ENCODE data around the gene ABHD15. TPM values are rescaled to one million over a fixed set of nuclear protein-coding genes. Genes with fewer than 3 reads are reported as not detected.

ABHD15 gene
- total RNA-seq, 1 donor from 2014 or later, result 14.3 TPM

GRCh38 chr17:29571883-29572681 is 5.2 kb upstream of the ABHD15 start:
- H3K27ac ChIP-seq, result no peak overlapping the region
- no peak for ATAC-seq
- H3K4me1 ChIP-seq, result peaks cover 25% of the 10 kb centered on the region
- no peak for DNase-seq
- peaks cover 49% of the 10 kb centered on the region for H3K36me3 ChIP-seq
- TF ChIP-seq, protein P1, sequence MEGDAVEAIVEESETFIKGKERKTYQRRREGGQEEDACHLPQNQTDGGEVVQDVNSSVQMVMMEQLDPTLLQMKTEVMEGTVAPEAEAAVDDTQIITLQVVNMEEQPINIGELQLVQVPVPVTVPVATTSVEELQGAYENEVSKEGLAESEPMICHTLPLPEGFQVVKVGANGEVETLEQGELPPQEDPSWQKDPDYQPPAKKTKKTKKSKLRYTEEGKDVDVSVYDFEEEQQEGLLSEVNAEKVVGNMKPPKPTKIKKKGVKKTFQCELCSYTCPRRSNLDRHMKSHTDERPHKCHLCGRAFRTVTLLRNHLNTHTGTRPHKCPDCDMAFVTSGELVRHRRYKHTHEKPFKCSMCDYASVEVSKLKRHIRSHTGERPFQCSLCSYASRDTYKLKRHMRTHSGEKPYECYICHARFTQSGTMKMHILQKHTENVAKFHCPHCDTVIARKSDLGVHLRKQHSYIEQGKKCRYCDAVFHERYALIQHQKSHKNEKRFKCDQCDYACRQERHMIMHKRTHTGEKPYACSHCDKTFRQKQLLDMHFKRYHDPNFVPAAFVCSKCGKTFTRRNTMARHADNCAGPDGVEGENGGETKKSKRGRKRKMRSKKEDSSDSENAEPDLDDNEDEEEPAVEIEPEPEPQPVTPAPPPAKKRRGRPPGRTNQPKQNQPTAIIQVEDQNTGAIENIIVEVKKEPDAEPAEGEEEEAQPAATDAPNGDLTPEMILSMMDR (IDR thresholded peaks at IDR 0.05), result no peak
- intact Hi-C loops (cut with DNase I), result no loop called here
- no peaks in the 10 kb centered on the region for H3K27me3 ChIP-seq (ENCODE audit: low read depth)
- H3K9me3 ChIP-seq, result no peaks in the 10 kb centered on the region
- peak overlapping the region; percentile 42 for H3K4me3 ChIP-seq

DNA sequence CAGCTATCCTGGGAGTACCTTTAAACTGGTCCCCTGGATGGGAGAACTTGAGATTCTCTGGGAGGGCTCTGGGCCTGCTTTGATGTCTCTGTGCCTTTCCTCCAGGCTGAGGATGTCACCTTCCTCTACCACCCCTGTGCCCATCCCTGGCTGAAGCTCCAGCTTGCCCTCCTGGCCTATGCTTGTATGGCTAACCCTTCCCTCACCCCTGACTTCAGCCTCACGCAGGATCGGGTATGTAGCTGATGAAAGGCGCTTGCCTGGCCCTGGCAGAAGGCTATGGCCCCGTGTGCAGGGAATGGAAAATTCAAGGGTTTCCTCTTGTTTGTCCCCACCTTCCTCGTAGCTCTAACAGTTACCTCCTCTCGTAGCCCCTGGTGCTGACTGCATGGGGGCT is 4.6 kb upstream of the ABHD15 start:
- TF ChIP-seq, protein P1 (IDR thresholded peaks at IDR 0.05), result no peak
- intact Hi-C loops (cut with DNase I), result no loop called here
- Histone ChIP-seq H3K4me1 (peaks cover 27% of the 10 kb centered on the region), H3K27me3 (ENCODE audit: low read depth) (no peaks in the 10 kb centered on the region), H3K27ac (no peak overlapping the region), H3K4me3 (no peak overlapping the region), H3K36me3 (peaks cover 43% of the 10 kb centered on the region), H3K9me3 (no peaks in the 10 kb centered on the region)
- no peak for ATAC-seq
- DNase-seq, result no peak

- TF ChIP-seq, protein P1 (IDR thresholded peaks at IDR 0.05), result no peak
- intact Hi-C loops (cut with DNase I), result no loop called here
- Histone ChIP-seq H3K4me3 (no peak overlapping the region), H3K27ac (no peak overlapping the region), H3K27me3 (ENCODE audit: low read depth) (no peaks in the 10 kb centered on the region), H3K9me3 (no peaks in the 10 kb centered on the region), H3K36me3 (peaks cover 33% of the 10 kb centered on the region), H3K4me1 (peaks cover 37% of the 10 kb centered on the region)
- no peak for ATAC-seq
- no peak for DNase-seq
Observed at GRCh38 chr17:29570521-29570920, 3.7 kb upstream of the ABHD15 start.

DNA sequence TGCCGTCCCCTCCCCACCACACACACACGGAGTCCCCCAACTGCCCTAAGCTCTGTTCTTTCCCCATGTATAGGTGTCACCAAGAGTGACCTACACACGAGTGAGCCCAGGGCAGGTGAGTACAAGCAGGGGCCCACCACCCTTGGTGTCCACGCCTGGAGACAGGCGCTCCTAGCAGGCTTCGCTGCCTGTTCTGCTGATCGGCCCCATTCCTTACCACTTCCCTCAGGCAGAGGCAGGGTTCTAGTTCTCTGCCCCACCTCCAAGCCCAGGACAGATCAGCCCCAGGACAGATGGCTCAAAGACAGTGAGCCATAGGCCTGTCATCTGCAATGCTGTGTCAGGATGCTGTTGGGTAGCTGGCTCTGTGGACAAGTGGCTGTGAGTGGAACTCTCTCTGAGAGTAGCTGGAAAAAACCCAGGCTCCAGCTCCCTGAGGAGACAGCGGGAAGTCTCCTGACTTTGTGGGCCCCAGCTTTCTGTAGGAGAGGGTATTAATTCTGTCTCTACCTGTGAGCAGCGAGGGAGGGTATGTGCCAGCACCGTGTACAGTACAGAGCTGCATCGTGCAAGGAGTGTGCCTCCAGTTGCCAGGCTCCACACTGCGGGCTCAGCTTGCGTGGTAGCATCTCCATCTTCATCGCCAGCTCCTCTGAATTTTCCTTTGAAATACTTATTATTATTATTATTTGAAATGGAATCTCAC is 2.6 kb upstream of the ABHD15 start:
- no peaks in the 10 kb centered on the region for H3K9me3 ChIP-seq
- DNase-seq (no peak), ATAC-seq (no peak)
- peak overlapping the region; percentile 88 for H3K27ac ChIP-seq
- peak overlapping the region; percentile 81 for H3K4me3 ChIP-seq
- intact Hi-C loops (cut with DNase I), result no loop called here
- H3K4me1 ChIP-seq, result peaks cover 48% of the 10 kb centered on the region
- H3K27me3 ChIP-seq (ENCODE audit: low read depth), result no peaks in the 10 kb centered on the region
- TF ChIP-seq, protein P1 (IDR thresholded peaks at IDR 0.05), result no peak
- H3K36me3 ChIP-seq, result peaks cover 22% of the 10 kb centered on the region

GRCh38 chr17:29568331-29569244 is 1.8 kb upstream of the ABHD15 start, which contains the start of gene TP53I13:
TP53I13 (plus strand) TSS chr17:29568701; CDS start chr17:29568759, 58 bp downstream.
- intact Hi-C loops (cut with DNase I), result no loop called here
- peak; percentile 82 for ATAC-seq
- H3K9me3 ChIP-seq, result no peaks in the 10 kb centered on the region

More at GRCh38 chr17:29568331-29569244, 1.8 kb upstream of the ABHD15 start, which contains the start of gene TP53I13:
- peak; percentile 92 for DNase-seq
- Histone ChIP-seq H3K36me3 (peaks cover 14% of the 10 kb centered on the region), H3K4me3 (peak within 1 kb of the TSS; percentile 81), H3K27ac (peak within 1 kb of the TSS; percentile 88), H3K27me3 (ENCODE audit: low read depth) (no peaks in the 10 kb centered on the region), H3K4me1 (peaks cover 56% of the 10 kb centered on the region)
- TF ChIP-seq, protein P1 (IDR thresholded peaks at IDR 0.05), result no peak

Measured in lower lobe of right lung (tissue), 2 donors.